Cardiac ventricle fibroblast (primary cell): ENCODE results near the gene REELD1. TPM values are rescaled to one million over a fixed set of nuclear protein-coding genes. Genes with fewer than 3 reads are reported as not detected.

ENCODE experiments used
- total RNA-seq: library from RNA; depleted of rRNA; stranded (reverse); fragments of >200 nt; gene quantifications from 2 replicates; pipeline ENCODE4 v1.2.3, GENCODE V29; 2015

REELD1 gene
- total RNA-seq = not detected in 2 replicates

DNA sequence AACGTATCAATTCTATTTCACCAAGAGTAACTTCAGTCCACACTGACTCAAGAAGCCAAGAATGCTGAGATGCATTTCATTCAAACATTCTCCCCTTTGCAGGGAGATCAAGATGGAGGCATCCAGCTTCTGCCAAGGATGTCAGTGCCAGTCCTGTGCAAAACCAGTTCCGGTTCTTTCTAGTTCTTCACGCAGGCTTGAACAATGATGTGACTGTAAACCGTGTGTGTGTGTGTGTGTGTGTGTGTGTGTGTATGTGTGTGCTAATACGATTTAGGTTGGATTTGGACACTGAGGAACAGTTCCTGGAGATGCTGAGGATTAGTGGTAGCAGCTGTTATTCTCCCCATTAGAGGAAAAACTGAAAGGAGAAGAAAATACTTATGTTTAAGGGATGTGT is at the start of gene REELD1:
Gene REELD1 (plus strand): TSS at position 301 of the 400 bp plus-strand sequence. CDS start 2,415 bp downstream, outside the sequence.

DNA sequence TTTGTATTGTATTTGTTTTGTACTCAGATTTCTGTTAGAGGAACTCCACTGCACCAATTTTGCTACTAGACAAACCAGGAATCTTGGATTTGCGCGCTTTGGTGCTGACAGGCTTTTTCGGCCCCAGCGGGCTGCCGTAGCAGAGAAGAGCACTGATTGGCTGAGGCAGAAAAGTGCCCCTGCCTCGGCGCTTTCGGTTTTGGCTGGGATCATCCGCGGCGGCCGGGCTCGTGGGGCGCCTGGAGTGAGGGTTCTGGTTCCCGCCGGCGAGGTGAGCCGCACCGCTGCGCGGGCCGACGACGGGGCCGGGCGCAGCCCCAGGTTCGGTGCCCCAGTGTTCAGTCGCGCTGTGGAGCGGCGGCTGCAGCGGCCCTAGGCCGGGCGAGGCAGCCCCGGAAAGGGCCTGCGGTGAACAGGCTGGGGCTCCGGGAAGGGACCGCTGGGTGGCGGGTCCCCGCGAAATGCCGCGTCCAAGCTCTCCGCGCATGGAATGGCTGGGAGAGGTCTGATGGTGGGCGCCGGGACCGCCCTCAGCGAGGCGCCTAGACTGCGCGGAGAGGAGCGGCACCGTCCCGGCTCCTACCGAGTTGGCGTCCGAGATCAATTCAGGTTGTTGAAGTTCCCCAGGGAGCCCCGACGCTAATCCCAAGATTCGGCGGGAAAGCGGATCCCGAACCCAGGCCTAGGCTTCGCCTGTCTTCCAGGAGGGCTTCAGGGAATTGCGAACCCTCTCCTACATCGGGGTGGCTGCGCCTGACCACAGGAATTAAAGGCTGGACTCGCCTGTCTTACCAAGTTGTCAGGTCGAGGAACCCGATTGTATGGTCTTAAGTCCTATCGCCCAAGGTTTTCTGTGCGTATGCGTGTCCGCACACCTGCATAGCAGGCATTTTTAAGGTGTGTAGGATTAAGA is 38.5 kb upstream of the REELD1 start, which contains the start of gene LSM6:
Gene LSM6 (plus strand): TSS at position 178 of the 913 bp plus-strand sequence. CDS start 7,204 bp downstream, outside the sequence.

Other genes starting within 250 kb of the REELD1 start
- gene LSM6, start 38.8 kb upstream of the REELD1 start, total RNA-seq = 31.6 and 36.1 TPM in 2 replicates